AML-193 (cell line): ENCODE results near the gene TTC14.
"Not testable (repeated sequence)": the region's sequence is repeated elsewhere in the genome, so short reads cannot be mapped to it uniquely, and the experiment has no call there.

Source experiments
- DNase-seq, 2 experiments: peaks; one replicate each; lab custom pipeline; 2025; lab: John Stamatoyannopoulos, UW

TTC14 gene, protein sequence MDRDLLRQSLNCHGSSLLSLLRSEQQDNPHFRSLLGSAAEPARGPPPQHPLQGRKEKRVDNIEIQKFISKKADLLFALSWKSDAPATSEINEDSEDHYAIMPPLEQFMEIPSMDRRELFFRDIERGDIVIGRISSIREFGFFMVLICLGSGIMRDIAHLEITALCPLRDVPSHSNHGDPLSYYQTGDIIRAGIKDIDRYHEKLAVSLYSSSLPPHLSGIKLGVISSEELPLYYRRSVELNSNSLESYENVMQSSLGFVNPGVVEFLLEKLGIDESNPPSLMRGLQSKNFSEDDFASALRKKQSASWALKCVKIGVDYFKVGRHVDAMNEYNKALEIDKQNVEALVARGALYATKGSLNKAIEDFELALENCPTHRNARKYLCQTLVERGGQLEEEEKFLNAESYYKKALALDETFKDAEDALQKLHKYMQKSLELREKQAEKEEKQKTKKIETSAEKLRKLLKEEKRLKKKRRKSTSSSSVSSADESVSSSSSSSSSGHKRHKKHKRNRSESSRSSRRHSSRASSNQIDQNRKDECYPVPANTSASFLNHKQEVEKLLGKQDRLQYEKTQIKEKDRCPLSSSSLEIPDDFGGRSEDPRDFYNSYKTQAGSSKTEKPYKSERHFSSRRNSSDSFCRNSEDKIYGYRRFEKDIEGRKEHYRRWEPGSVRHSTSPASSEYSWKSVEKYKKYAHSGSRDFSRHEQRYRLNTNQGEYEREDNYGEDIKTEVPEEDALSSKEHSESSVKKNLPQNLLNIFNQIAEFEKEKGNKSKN

DNA sequence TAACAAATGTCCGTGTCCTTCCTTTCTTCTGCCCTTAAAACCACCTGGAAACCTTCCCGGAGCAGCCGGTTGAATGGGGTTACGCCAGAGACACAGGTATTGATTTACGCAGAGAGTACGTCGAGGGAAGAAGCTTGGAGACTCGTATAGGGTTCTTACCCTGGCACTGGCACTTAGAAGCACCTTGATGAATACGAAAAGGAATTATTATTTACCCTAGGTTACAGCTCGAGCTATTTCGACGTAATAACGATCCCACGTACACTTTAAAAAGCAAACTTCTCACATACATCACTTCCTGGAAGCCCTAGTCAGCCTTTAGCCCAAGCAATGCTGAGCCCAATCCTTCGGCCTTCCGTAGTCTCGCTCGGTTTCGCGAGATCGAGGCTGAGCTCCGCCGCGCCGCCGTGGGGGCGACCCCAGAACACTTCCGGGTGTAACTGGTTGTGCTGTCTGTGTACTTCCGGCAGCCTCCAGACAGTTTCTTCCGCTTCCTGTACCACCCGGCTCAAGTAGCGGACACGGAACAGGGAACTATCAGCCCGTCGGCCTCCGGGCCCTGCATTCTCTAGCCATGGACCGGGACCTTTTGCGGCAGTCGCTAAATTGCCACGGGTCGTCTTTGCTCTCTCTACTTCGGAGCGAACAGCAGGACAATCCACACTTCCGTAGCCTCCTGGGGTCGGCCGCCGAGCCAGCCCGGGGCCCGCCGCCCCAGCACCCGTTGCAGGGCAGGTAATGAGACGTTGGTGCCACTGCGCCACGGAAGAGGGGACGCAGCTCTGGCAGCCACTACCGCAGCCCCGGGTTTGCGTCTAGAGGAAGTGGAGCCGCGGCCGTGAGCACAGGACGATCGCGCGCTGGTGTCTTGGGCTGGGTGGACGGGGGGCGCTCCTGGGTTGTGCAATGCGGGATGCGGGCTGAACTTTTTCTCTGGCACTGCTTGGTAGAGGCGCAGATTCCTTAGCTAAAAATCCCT is at the start of gene TTC14:
Gene TTC14, plus strand, starts transcription at position 476 of the 979 bp plus-strand sequence. Its CDS starts 99 bp downstream, at position 575.
- no peak for DNase-seq

GRCh38 chr3:180563406-180563805 is 38.6 kb upstream of the TTC14 start:
- DNase-seq = no peak

DNA sequence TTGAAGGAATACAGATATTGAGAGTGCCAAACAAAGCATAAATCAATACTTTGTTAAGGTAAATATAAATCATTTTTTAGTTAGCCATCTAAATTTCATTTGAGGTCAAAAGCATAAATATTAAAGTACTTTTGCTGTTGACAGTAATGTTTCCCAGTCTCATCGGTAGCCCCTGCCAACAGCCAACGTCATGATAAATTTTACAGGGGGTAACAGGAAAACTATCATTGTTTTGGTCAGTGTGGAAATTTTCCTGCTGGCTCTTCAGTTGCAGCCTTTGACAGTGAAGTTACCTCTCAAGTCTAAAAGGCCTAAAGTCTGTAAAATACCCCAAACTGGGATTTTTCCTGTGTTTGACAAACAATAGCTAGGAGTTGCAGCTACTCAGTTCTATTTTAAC is 37.3 kb upstream of the TTC14 start:
- no peak for DNase-seq

DNA sequence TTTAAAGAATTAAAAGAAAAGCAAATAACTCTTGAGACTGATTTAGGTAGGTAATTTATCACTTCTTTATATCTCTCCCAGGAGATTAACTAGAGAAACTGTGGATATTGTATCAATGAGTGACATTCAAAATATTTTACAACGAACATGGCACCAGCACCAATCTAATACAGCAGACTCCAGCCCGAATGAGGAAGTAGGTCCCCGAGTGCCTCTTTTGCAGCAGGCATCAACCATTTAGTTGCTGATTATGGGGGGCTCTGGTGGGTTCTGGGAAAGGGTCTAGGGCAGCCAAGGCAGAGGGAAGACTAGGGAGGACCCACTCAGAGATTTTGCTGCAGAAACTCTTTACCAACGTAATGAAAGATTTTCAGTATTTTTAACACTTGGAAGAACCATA is 31.7 kb upstream of the TTC14 start:
- no peak for DNase-seq

- no peak for DNase-seq
These were observed 29.9 kb upstream of the TTC14 start for GRCh38 chr3:180571831-180572598.

DNA sequence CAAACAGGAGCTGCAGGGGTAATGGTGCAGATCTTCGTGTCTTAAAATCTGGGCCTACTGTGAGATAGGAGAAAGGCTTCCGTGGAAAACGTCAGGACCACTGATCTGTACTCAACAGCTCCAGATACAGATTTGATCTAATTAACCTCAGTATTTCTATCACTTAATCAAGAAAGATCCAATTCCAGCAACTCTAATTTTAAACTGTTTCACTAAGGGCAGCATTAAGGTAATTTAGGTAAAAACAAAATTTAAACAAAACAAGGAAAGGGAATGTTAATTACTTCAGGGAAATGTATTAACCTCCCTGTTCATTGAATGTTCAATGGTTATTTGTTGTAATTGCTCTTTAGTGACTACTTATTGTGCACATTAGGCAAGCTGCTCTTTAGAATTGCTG is 26.4 kb upstream of the TTC14 start:
- no peak for DNase-seq

DNA sequence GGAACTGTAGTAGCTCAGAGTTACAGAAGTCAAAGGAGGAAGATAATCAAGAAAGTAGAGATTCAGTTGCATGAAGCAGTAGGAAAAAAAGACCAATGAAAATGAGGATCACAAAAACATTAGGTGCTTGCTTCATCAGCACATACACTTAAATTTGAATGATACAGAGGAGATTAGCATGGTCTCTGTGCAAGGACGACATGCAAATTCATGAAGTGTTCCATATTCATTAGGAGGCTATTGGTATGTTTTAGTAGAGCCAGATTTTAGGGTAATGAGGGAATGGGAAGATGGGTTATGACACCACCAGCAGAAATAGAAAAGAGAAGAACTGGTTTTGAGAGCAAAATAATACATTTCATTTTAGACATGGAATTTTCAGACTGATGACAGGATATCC is 21.0 kb upstream of the TTC14 start:
- DNase-seq = no peak

DNA sequence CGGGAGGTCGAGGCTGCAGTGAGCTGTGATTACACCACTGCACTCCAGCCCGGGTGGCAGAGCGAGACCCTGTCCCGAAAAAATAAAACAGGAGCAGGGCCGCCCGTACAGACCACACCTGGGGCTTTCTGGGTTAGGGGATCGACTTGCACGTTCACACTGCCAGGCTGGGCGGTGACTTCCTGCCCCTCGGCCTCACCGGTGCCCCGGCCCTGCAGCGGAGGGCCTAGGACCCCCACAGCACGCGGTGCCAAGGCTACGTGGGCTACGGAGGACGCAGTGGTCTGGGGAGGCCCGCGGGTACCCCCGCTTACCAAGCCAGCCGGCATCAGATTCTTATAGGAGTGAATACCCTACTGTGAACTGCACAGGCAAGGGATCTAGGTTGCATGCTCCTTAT is 11.6 kb upstream of the TTC14 start:
- no peak for DNase-seq

GRCh38 chr3:180593631-180594030 is 8.3 kb upstream of the TTC14 start:
- DNase-seq = not testable (repeated sequence)

DNA sequence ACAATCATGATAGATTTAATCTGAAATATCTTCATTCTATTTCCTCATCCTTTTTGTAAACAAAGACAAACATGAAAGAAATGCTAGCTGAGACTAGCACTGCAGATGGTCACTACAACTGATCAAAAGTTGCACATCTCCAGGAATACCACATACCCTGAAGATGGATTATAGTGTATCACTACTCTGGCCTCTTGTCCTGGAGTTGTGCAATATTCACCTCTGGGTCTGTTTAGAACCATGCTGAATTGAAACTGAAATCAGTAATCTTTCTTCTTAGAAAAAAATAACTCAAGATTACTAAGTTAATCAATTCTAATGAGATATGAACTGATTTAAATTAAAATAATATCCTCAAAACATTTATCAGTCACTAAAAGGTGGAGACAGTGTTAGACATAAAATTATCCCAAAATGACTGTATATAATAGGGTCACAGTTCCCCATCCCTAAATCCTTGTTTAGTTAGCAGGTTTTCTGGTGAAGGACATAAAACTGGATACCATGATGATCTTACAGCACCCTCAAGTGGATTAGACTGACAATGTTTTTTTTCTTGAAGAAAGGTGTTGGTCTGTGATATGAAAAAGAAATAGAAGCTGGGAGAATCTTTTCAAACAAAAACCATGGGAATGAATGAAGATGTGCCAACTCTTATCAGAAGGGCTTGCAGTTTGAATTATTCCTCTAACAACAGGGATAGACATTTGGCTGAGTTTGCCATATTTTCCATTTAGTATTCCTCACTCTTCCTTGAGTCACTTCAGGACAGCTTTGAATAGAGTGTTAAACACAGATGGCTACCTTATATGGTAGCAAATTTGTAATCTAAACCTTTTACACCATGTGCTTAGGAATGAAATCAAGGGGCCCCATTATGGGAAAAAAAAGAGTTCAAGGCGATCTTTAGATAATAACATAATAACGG is 7.1 kb upstream of the TTC14 start:
- DNase-seq = peak; percentile 47 to 51

DNA sequence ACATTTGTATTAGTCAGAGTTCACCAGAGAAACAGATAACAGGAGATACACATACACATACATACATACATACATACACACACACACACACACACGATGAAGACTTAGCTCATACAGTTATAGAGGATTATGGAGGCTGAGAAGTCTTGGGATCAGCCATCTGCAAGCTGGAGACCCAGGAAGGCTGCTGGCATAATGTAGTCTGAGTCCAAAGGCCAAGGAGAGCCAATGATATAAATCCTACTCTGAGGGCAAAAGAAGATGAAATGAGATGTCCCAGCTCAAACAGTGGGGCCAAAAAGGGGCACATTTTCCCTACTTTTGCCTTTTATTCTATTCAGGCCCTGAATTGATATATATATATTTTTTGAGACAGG is 6.4 kb upstream of the TTC14 start:
- no peak for DNase-seq

DNA sequence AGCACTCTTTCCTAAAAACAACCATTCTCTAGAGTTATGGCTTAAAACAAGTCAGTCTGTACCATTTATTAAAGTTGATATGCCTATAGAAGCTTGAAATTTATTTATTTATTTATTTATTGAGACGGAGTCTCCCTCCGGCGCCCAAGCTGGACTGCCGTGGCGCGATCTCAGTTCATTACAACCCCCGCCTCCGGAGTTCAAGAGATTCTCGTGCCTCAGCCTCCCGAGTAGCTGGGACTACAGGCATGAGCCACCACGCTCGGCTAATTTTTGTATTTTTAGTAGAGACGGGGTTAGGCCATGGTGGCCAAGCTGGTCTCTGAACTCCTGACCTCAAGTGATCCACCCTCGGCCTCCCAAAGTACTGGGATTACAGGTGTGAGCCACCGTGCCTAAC is 1.5 kb upstream of the TTC14 start:
- DNase-seq = no peak

GRCh38 chr3:180611006-180611405 is 9.0 kb downstream of the TTC14 start:
- DNase-seq = no peak

DNA sequence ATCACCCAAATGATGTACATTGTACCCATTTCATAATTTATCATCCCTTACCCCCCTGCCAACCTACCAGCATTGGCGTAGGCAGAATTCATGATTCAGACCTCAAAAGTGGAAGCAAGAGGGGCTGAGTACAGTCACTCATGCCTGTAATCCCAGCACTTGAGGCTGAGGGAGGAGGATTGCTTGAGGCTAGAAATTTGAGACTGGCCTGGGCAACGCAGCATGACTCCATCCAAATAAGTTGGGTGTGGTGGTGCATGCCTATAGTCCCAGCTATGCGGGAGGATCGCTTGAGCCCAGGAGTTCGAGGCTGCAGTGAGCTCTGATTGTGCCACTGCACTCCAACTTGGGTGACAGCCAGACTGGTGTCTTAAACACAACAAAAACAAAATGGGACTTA is 10.4 kb downstream of the TTC14 start:
- no peak for DNase-seq

- DNase-seq = no peak
These were observed 14.0 kb downstream of the TTC14 start for GRCh38 chr3:180615954-180616353.

DNA sequence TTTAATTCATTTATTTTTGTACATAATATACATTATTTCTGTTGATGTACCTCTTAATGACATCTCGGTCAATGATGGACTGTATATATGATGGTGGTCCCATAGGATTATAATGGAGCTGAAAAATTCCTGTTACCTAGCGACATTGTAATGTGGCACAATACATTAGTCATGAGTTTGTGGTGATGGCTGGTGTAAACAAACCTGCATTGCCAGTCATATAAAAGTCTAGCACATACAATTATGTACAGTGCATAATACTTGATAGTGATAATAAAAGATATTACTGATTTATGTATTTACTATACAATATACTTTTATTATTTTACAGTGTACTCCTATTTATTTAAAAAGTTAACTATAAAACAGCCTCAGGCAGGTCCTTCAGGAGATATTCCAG is 15.1 kb downstream of the TTC14 start:
- DNase-seq = no peak

DNA sequence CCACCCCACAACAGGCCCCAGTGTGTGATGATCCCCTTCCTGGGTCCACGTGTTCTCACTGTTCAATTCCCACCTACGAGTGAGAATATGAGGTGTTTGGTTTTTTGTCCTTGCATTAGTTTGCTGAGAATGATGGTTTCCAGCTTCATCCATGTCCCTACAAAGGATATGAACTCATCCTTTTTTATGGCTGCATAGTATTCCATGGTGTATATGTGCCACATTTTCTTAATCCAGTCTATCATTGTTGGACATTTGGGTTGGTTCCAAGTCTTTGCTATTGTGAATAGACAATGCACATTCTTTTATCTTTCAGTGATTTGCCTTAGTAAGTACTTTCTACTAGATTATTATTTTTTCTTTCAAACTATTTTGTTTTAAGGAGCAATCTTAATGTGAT is 16.6 kb downstream of the TTC14 start:
- DNase-seq = not testable (repeated sequence)

DNA sequence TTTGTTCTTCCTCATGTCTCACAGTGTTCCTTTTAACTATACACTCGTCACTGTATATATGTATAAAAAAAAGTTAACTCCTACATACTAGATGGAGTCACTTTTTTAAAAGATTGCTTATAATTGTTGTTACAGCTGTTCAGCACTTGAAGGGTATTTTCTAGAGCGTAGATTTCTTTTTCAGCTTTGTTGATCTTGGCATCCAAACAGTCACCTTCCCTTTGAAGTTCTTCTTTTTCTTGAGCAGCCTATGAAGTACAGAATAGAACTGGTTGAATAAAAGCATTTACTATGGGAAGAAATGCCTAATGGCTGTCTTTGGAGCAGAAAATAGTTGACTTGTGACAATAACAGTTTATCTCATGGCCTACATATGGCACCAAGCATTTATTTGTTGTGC is 17.8 kb downstream of the TTC14 start:
- DNase-seq = no peak

DNA sequence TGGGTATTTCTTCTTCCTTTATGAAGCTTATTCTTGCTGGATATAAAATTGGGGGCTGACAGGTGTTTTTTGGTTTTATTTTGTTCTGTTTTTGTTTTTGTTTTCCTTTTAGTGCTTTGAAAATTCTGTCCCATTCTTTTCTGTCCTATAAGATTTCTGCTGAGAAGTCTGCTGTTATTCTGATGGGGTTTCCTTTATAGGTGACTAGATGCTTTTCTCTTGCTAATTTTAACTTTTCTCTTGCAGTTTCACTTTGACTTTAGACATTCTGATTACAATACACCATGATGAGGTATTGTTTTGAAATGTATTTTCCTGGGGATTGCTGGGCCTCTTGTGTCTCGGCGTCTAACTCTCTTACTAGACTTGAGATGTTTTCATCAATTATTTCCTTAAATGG is 22.8 kb downstream of the TTC14 start:
- DNase-seq = no peak

DNA sequence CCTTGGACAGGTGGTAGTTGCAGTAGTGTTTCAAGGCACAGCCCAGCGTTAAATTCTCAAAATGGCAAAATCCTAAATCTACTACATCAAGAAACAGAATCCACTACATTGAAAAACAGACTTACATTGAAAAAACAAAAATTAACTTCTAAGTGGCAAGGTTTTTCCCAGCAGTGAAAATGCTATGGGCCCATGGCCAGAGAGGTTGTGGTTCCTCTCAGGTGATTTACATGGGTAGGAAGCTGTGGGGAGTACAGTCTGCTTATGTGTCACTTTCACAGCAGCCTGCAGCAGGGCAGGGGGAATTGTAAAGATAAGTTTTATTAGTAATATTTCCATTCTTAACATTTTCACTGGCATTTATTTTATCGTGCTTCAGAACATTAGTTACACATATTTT is 24.9 kb downstream of the TTC14 start:
- no peak for DNase-seq
